CD14-positive monocyte (primary cell): ENCODE measurements around the gene AKAP6. TPM values are rescaled to one million over a fixed set of nuclear protein-coding genes. Genes with fewer than 3 reads are reported as not detected.

Source experiments
- DNase-seq, 3 donors: peaks; one replicate each; pipeline ENCODE4 v3.0.0-alpha.2; 2011 to 2022
- H2AFZ ChIP-seq: 2 replicates; pipeline ENCODE4 v1.6.0; 2012; ENCODE audit warnings: mild to moderate bottlenecking, low read depth, low read length, inconsistent platforms; ENCODE audit not compliant: insufficient read depth, poor library complexity, severe bottlenecking
- H3K27ac ChIP-seq, 2 donors: 1 replicate in 1 of 2; 2 replicates in 1 of 2; pipeline ENCODE4 v1.5.1; 2012 to 2013; ENCODE audit warnings: low read length in 2 of 2, control low read depth in 1 of 2, inconsistent platforms in 1 of 2, low read depth in 1 of 2, mild to moderate bottlenecking in 1 of 2
- H3K27me3 ChIP-seq, 2 donors: one replicate each; pipeline versions ENCODE4 v1.6.0 to v1.6.1; 2011 to 2013; ENCODE audit warnings: low read length in 2 of 2; ENCODE audit not compliant: control insufficient read depth in 2 of 2, insufficient read depth in 2 of 2
- H3K36me3 ChIP-seq, 2 donors: replicated peaks in 1 of 2; 1 replicate in 1 of 2; 2 replicates in 1 of 2; pipeline versions ENCODE4 v1.5.1 to v1.6.1; 2012 to 2013; ENCODE audit warnings: low read length in 2 of 2, control low read depth in 1 of 2, inconsistent platforms in 1 of 2, mild to moderate bottlenecking in 1 of 2; ENCODE audit not compliant: insufficient read depth in 2 of 2, control insufficient read depth in 1 of 2
- H3K4me1 ChIP-seq, 2 donors: 1 replicate in 1 of 2; 2 replicates in 1 of 2; pipeline versions ENCODE4 v1.5.1 to v1.6.1; 2012 to 2013; ENCODE audit warnings: low read length in 2 of 2, control low read depth in 1 of 2, inconsistent platforms in 1 of 2, mild to moderate bottlenecking in 1 of 2, moderate library complexity in 1 of 2; ENCODE audit not compliant: insufficient read depth in 2 of 2, control insufficient read depth in 1 of 2
- H3K4me2 ChIP-seq: replicated peaks from 2 replicates; pipeline ENCODE3; 2012; ENCODE audit warnings: low read length, moderate library complexity, mild to moderate bottlenecking; ENCODE audit not compliant: poor library complexity, severe bottlenecking; ENCODE audit errors: extremely low read depth
- H3K4me3 ChIP-seq, 3 experiments: fragments of 200-600 bp in 1 of 3; sonication (generic) in 1 of 3; replicated peaks in 1 of 3; 1 replicate in 2 of 3; 2 replicates in 1 of 3; pipeline ENCODE4 v1.5.1; 2011 to 2013; ENCODE audit warnings: low read length in 3 of 3, mild to moderate bottlenecking in 3 of 3, control low read depth in 2 of 3, low read depth in 2 of 3, inconsistent platforms in 1 of 3, moderate library complexity in 1 of 3
- H3K79me2 ChIP-seq: 2 replicates; pipeline ENCODE4 v1.6.0; 2012; ENCODE audit warnings: mild to moderate bottlenecking, control low read depth, inconsistent platforms, low read length, moderate library complexity; ENCODE audit not compliant: insufficient read depth
- H3K9ac ChIP-seq: 2 replicates; pipeline ENCODE4 v1.6.0; 2017; ENCODE audit warnings: low read length, mild to moderate bottlenecking; ENCODE audit not compliant: insufficient read depth, poor library complexity, severe bottlenecking
- H3K9me3 ChIP-seq, 2 donors: replicated peaks in 1 of 2; 1 replicate in 1 of 2; 2 replicates in 1 of 2; pipeline versions ENCODE4 v1.5.1 to v1.6.1; 2012 to 2013; ENCODE audit warnings: low read length in 2 of 2, control low read depth in 1 of 2; ENCODE audit not compliant: control insufficient read depth in 1 of 2, insufficient read depth in 1 of 2
- H4K20me1 ChIP-seq: 2 replicates; pipeline ENCODE4 v1.6.0; 2012; ENCODE audit warnings: mild to moderate bottlenecking, low read length, control low read depth, moderate library complexity; ENCODE audit not compliant: insufficient read depth
- H3K27ac Mint-ChIP-seq, 7 donors: one replicate each; pipeline ENCODE4 v1.8.0; 2020; ENCODE audit warnings: mild to moderate bottlenecking in 7 of 7, mixed read lengths in 7 of 7, moderate library complexity in 6 of 7, inconsistent platforms in 2 of 7
- H3K27me3 Mint-ChIP-seq, 3 donors: one replicate each; pipeline ENCODE4 v1.8.0; 2021 to 2022; ENCODE audit warnings: low read depth in 3 of 3, mild to moderate bottlenecking in 3 of 3, mixed read lengths in 3 of 3, moderate library complexity in 3 of 3, inconsistent platforms in 1 of 3
- H3K36me3 Mint-ChIP-seq, 2 donors: one replicate each; pipeline ENCODE4 v1.8.0; 2020; ENCODE audit warnings: mixed read lengths in 2 of 2, inconsistent platforms in 1 of 2, mild to moderate bottlenecking in 1 of 2
- H3K4me1 Mint-ChIP-seq: one replicate; pipeline ENCODE4 v1.8.0; 2020; ENCODE audit warnings: mild to moderate bottlenecking, mixed read lengths
- H3K4me3 Mint-ChIP-seq, 2 donors: one replicate each; pipeline ENCODE4 v1.8.0; 2020; ENCODE audit warnings: mild to moderate bottlenecking in 2 of 2, mixed read lengths in 2 of 2, moderate library complexity in 1 of 2
- H3K9me3 Mint-ChIP-seq, 7 donors: one replicate each; pipeline ENCODE4 v1.8.0; 2020 to 2022; ENCODE audit warnings: mixed read lengths in 7 of 7, mild to moderate bottlenecking in 6 of 7, moderate library complexity in 6 of 7, inconsistent platforms in 2 of 7
- WGBS: methylation state at CpG from one replicate; pipeline ENCODE4 v1.1.5; 2013; ENCODE audit warnings: missing lambda C conversion rate; ENCODE audit not compliant: insufficient coverage; 5-methylcytosine and 5-hydroxymethylcytosine counted together
- intact Hi-C, 2 donors: fragments of 100-400 bp; cut with micrococcal nuclease; formaldehyde crosslinking; loops; one replicate each; pipeline versions ENCODE4 v1.15.0 to v1.15.1; 2023
- polyA plus RNA-seq, 3 donors: library from polyadenylated mRNA; depleted of rRNA in 1 of 3; unstranded in 2 of 3; stranded (reverse) in 1 of 3; fragments of 300-500 nt in 2 of 3; fragments of >200 nt in 1 of 3; fragmentation: Illumina TruSeq in 2 of 3; gene quantifications; 1 replicate in 2 of 3; 2 replicates in 1 of 3; pipeline ENCODE4 v1.2.3, GENCODE V29; 2012 to 2021
- TF ChIP-seq, protein P1 (sequence below): fragments of 200-600 bp; IDR thresholded peaks from one replicate; pipeline ENCODE4 v1.8.0; 2022; ENCODE audit warnings: antibody characterized with exemption, mild to moderate bottlenecking

AKAP6 gene
- polyA plus RNA-seq, 3 donors, result not detected

DNA sequence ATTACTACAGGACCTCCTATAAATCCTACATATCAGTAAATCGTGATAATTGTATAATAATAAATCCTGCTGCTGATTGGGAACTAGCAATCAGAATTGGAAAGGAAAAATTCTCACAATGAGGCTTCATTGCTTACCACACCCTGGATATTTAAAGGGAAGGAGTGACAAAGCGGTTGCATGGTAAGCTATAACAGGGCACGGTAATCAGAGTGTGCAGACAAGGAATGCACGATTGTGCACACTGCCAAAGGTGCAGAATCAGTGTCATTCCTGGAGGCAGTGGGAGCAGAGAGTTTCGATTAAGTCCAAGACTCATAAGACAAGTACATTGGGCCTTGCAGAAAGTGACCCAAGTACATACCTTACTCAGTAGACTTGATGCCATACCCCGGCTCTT lies 332.1 kb downstream of the AKAP6 start:
- DNase-seq, result no peak
- H3K4me3 Mint-ChIP-seq, result no peak overlapping the region
- TF ChIP-seq, protein P1, sequence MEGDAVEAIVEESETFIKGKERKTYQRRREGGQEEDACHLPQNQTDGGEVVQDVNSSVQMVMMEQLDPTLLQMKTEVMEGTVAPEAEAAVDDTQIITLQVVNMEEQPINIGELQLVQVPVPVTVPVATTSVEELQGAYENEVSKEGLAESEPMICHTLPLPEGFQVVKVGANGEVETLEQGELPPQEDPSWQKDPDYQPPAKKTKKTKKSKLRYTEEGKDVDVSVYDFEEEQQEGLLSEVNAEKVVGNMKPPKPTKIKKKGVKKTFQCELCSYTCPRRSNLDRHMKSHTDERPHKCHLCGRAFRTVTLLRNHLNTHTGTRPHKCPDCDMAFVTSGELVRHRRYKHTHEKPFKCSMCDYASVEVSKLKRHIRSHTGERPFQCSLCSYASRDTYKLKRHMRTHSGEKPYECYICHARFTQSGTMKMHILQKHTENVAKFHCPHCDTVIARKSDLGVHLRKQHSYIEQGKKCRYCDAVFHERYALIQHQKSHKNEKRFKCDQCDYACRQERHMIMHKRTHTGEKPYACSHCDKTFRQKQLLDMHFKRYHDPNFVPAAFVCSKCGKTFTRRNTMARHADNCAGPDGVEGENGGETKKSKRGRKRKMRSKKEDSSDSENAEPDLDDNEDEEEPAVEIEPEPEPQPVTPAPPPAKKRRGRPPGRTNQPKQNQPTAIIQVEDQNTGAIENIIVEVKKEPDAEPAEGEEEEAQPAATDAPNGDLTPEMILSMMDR, result no peak
- intact Hi-C loops, result no loop called here
- no peaks in the 10 kb centered on the region for H3K9me3 ChIP-seq
- no peaks in the 10 kb centered on the region for H3K9me3 Mint-ChIP-seq
- no peaks in the 10 kb centered on the region for H3K27me3 ChIP-seq
- H3K79me2 ChIP-seq, result no peaks in the 10 kb centered on the region
- H3K36me3 ChIP-seq, result no peaks in the 10 kb centered on the region
- no peak overlapping the region for H3K27ac ChIP-seq
- no peak overlapping the region for H3K9ac ChIP-seq
- H3K36me3 Mint-ChIP-seq, result no peaks in the 10 kb centered on the region
- H3K4me3 ChIP-seq, result no peak overlapping the region
- 100% methylated on average over 2 of the region's 6 CpGs for WGBS
- no peak overlapping the region for H2AFZ ChIP-seq
- peaks cover 21% of the 10 kb centered on the region for H3K4me1 Mint-ChIP-seq
- H3K4me1 ChIP-seq, result peaks cover 11 to 18% of the 10 kb centered on the region in 2 donors
- no peaks in the 10 kb centered on the region for H4K20me1 ChIP-seq
- no peak overlapping the region for H3K4me2 ChIP-seq
- no peak overlapping the region for H3K27ac Mint-ChIP-seq
- peaks cover 0 to 12% (median 3%) of the 10 kb centered on the region in 3 donors for H3K27me3 Mint-ChIP-seq

DNA sequence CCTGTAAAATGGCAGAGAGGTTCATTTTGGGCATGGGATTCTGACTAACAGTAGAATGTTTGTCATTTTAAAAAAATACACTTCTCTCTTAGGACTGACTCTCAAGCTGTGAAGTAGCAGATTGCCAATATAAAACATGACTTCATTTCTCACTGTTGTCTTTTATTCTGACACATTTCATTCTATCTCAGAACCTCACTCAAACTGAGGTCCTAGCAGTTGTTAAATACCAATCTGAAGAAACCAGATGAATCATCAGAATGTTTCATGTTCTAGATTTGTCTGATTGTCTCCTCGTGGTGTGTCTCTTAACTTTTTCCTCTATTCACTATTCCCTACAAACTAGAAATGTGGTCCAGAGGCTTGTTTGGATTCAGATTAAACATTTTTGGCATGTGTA lies 333.1 kb downstream of the AKAP6 start:
- no peaks in the 10 kb centered on the region for H4K20me1 ChIP-seq
- no peaks in the 10 kb centered on the region for H3K36me3 ChIP-seq
- peaks cover 3 to 8% of the 10 kb centered on the region in 2 donors for H3K4me1 ChIP-seq
- no peaks in the 10 kb centered on the region for H3K9me3 ChIP-seq
- TF ChIP-seq, protein P1, result no peak
- no peak overlapping the region for H3K9ac ChIP-seq
- intact Hi-C loops, result no loop called here
- H2AFZ ChIP-seq, result no peak overlapping the region
- no peak for DNase-seq
- no peaks in the 10 kb centered on the region for H3K9me3 Mint-ChIP-seq
- no peak overlapping the region for H3K27ac ChIP-seq
- no peak overlapping the region for H3K4me3 ChIP-seq
- H3K36me3 Mint-ChIP-seq, result no peaks in the 10 kb centered on the region
- WGBS, result no CpG with 5 or more reads among the region's 1 CpG
- no peaks in the 10 kb centered on the region for H3K79me2 ChIP-seq
- no peak overlapping the region for H3K27ac Mint-ChIP-seq
- H3K4me2 ChIP-seq, result no peak overlapping the region
- H3K4me1 Mint-ChIP-seq, result peaks cover 11% of the 10 kb centered on the region
- no peak overlapping the region for H3K4me3 Mint-ChIP-seq
- H3K27me3 ChIP-seq, result no peaks in the 10 kb centered on the region
- H3K27me3 Mint-ChIP-seq, result peaks cover 0 to 12% (median 3%) of the 10 kb centered on the region in 3 donors
